ENCODE data around the gene REXO1.
"Not testable (repeated sequence)": the region's sequence is repeated elsewhere in the genome, so short reads cannot be mapped to it uniquely, and the experiment has no call there.

Gene REXO1

GRCh38 chr19:1882089-1882785 lies 34.0 kb upstream of the REXO1 start:
- Histone ChIP-seq H3K4me1 (ENCODE audit: control insufficient read depth, insufficient read depth, low read length) (peaks cover 17% of the 10 kb centered on the region), H3K27ac (ENCODE audit: extremely low read depth, low read depth, low read length) (0 out of 2 replicates have a peak overlapping the region, but pooled peaks have one; percentile 24), H3K9me3 (ENCODE audit: control insufficient read depth, insufficient read depth, low read depth, low read length) (no peaks in the 10 kb centered on the region), H3K4me3 (ENCODE audit: low read depth, low read length) (no peak overlapping the region), H3K36me3 (ENCODE audit: control insufficient read depth in 2 of 2, insufficient read depth in 1 of 2, low read length in 2 of 2) (peaks cover 0 to 17% of the 10 kb centered on the region in 2 experiments; a peak in 1 of 3 replicates)
- ChIA-PET POLR2A (no interaction called here), CTCF (no interaction called here)
- TF ChIP-seq EGR2 (tag by site-specific recombination; IDR thresholded peaks at IDR 0.05; ENCODE audit: low read depth) (0 out of 2 replicates have a peak, but pooled peaks have one; percentile 11), ZNF791 (tag by site-specific recombination; IDR thresholded peaks at IDR 0.05) (no peak), ZFHX2 (tag by site-specific recombination; conservative IDR thresholded peaks at IDR 0.05) (peak; percentile 41; the same call in 1 of the 2 replicates), ZNF600 (tag by site-specific recombination; IDR thresholded peaks at IDR 0.05) (peak; percentile 20)

DNA sequence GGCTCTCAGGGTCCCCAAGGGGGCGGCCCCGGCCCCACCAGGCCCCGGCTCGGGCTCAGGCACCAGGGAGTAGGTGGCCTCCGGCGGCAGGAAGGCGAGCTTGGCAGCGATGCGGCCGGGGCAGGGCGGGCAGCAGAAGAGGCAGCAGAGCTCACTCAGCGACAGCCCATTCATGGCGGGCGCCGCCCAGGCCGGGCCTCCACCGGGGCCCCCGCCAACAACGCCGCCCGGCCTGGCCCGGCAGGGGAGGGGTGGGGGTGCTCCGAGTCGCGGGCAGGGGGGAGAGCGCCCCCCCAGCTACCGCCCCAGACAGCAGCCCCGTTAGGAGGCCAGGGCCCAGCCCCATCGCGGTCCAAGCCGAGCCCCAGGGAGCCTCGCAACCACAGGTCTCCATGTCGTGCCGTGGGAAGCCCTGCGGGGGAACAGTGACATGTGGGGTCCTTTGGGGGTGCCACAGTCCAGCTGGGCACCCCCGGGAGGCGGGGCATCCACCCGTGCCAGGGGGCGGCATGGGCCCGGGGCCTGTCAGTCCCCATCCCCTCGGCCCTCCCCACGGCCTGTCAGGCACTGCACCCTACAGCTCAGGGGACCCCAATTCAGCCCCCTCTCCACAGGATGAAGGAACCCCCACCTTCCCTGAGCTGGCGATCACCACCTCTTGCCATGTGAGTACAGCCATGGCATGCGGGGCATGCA lies 33.3 kb upstream of the REXO1 start:
- H3K9me3 ChIP-seq (ENCODE audit: control insufficient read depth, insufficient read depth, low read depth, low read length); POLR2A ChIA-PET; CTCF ChIA-PET; H3K4me3 ChIP-seq (ENCODE audit: low read depth, low read length); H3K27ac ChIP-seq (ENCODE audit: extremely low read depth, low read depth, low read length): not testable (repeated sequence)
- H3K4me1 ChIP-seq (ENCODE audit: control insufficient read depth, insufficient read depth, low read length): peaks cover 17% of the 10 kb centered on the region
- peaks cover 0 to 17% of the 10 kb centered on the region in 2 experiments; a peak in 1 of 3 replicates for H3K36me3 ChIP-seq (ENCODE audit: control insufficient read depth in 2 of 2, insufficient read depth in 1 of 2, low read length in 2 of 2)

GRCh38 chr19:1880611-1881392 lies 32.5 kb upstream of the REXO1 start:
- peaks cover 0 to 17% of the 10 kb centered on the region in 2 experiments; a peak in 1 of 3 replicates for H3K36me3 ChIP-seq (ENCODE audit: control insufficient read depth in 2 of 2, insufficient read depth in 1 of 2, low read length in 2 of 2)
- no peak for TF ChIP-seq ZSCAN4 (tag by site-specific recombination; IDR thresholded peaks at IDR 0.05)
- 0 out of 2 replicates have a peak, but pooled peaks have one; percentile 48 for TF ChIP-seq HIC1 (tag by site-specific recombination; IDR thresholded peaks at IDR 0.05)
- no peak overlapping the region for H3K4me3 ChIP-seq (ENCODE audit: low read depth, low read length)
- ChIA-PET CTCF (no interaction called here), POLR2A (no interaction called here)
- H3K4me1 ChIP-seq (ENCODE audit: control insufficient read depth, insufficient read depth, low read length): peaks cover 17% of the 10 kb centered on the region
- no peak overlapping the region for H3K27ac ChIP-seq (ENCODE audit: extremely low read depth, low read depth, low read length)
- no peaks in the 10 kb centered on the region for H3K9me3 ChIP-seq (ENCODE audit: control insufficient read depth, insufficient read depth, low read depth, low read length)

DNA sequence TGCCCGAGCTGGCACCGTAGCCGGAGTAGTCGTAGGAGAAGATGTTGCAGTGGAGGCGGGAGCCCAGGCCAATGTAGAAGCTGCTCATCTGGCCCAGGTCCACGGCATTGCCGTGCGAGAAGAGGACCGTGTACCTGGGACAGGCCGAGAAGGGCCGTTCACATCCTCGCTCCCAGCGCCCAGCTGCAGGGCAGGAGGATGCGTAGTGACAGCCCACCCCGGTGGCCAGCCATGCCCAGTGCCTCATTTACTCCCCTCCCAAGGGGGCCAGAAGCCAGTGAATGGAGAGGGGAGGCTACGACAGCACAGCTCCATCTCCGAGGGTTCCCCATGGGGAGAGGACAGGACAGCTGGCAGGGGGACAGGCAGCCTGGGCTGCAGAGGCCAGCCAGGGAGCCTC lies 31.7 kb upstream of the REXO1 start:
- H3K4me3 ChIP-seq (ENCODE audit: low read depth, low read length); H3K27ac ChIP-seq (ENCODE audit: extremely low read depth, low read depth, low read length); POLR2A ChIA-PET; H3K9me3 ChIP-seq (ENCODE audit: control insufficient read depth, insufficient read depth, low read depth, low read length): not testable (repeated sequence)
- Histone ChIP-seq H3K36me3 (ENCODE audit: control insufficient read depth in 2 of 2, insufficient read depth in 1 of 2, low read length in 2 of 2) (peaks cover 0 to 17% of the 10 kb centered on the region in 2 experiments; a peak in 1 of 3 replicates), H3K4me1 (ENCODE audit: control insufficient read depth, insufficient read depth, low read length) (peaks cover 17% of the 10 kb centered on the region)
- CTCF ChIA-PET: interaction anchor here (0.6 kb wide), 1 partner anchor 276 kb away, joined by 5 read pairs; no protein-coding TSS in a partner anchor

DNA sequence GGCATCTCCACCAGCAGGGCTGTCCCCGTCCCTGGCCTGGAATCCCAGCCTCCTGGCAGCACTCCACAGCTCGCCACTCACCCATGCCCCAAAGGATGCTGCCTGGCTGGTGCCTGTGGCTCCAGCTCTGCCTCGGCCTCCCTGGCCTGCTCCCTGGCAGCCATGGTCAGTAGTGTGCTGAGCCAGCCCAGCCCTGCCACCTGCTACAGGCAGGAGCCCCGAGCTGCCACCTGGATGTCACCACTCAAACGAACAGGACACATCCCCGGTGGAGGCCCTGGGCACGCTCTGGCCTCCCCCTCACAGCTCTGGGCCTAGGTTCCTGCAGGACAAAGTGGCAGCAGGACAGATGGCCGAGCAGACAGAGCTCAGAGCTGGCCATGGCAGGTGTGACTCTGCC lies 30.3 kb upstream of the REXO1 start:
- H3K4me1 ChIP-seq (ENCODE audit: control insufficient read depth, insufficient read depth, low read length): peaks cover 20% of the 10 kb centered on the region
- CTCF ChIA-PET; H3K9me3 ChIP-seq (ENCODE audit: control insufficient read depth, insufficient read depth, low read depth, low read length); H3K4me3 ChIP-seq (ENCODE audit: low read depth, low read length); H3K27ac ChIP-seq (ENCODE audit: extremely low read depth, low read depth, low read length); POLR2A ChIA-PET: not testable (repeated sequence)
- H3K36me3 ChIP-seq (ENCODE audit: control insufficient read depth in 2 of 2, insufficient read depth in 1 of 2, low read length in 2 of 2): peaks cover 0 to 20% of the 10 kb centered on the region in 2 experiments; a peak in 1 of 3 replicates

All from HEK293 (cell line).